Ishikawa (cell line): ENCODE measurements around the gene TMEM79.

Experiments
- CEBPB ChIP-seq: IDR thresholded peaks from 2 replicates; pipeline ENCODE4 v1.6.1; 2012
- CREB1 ChIP-seq: IDR thresholded peaks from 2 replicates; pipeline ENCODE4 v1.6.1; 2012; ENCODE audit warnings: low read depth
- EGR1 ChIP-seq: IDR thresholded peaks from 2 replicates; pipeline ENCODE4 v1.6.1; 2012
- EP300 ChIP-seq: IDR thresholded peaks from 2 replicates; pipeline ENCODE4 v1.6.1; 2012; ENCODE audit warnings: borderline replicate concordance
- FOXM1 ChIP-seq: IDR thresholded peaks from 2 replicates; pipeline ENCODE4 v1.6.1; 2012; ENCODE audit warnings: low read depth, borderline replicate concordance
- MAX ChIP-seq: IDR thresholded peaks from 2 replicates; pipeline ENCODE4 v1.6.1; 2012
- NFIC ChIP-seq: IDR thresholded peaks from 2 replicates; pipeline ENCODE4 v1.6.1; 2012
- RAD21 ChIP-seq: IDR thresholded peaks from 2 replicates; pipeline ENCODE4 v1.6.1; 2012; ENCODE audit warnings: low read depth
- REST ChIP-seq: IDR thresholded peaks from 2 replicates; pipeline ENCODE4 v1.6.1; 2012; ENCODE audit warnings: low read depth, mild to moderate bottlenecking
- TAF1 ChIP-seq: IDR thresholded peaks from 2 replicates; pipeline ENCODE4 v1.6.1; 2012; ENCODE audit warnings: low read depth, mild to moderate bottlenecking
- TCF12 ChIP-seq: IDR thresholded peaks from 2 replicates; pipeline ENCODE4 v1.6.1; 2012; ENCODE audit warnings: low read depth
- TEAD4 ChIP-seq: IDR thresholded peaks from 2 replicates; pipeline ENCODE4 v1.6.1; 2012
- USF1 ChIP-seq: IDR thresholded peaks from 2 replicates; pipeline ENCODE4 v1.6.1; 2012
- YY1 ChIP-seq: IDR thresholded peaks from 2 replicates; pipeline ENCODE4 v1.6.1; 2012; ENCODE audit warnings: low read depth
- ZBTB7A ChIP-seq: IDR thresholded peaks from 2 replicates; pipeline ENCODE4 v1.6.1; 2012; ENCODE audit warnings: low read depth

The TMEM79 gene

GRCh38 chr1:156262461-156263287 lies 21.5 kb upstream of the TMEM79 start:
- TF ChIP-seq TAF1 (no peak), ZBTB7A (no peak), TCF12 (no peak), FOXM1 (no peak), USF1 (no peak), EP300 (no peak), MAX (no peak), EGR1 (no peak)

- TF ChIP-seq YY1 (no peak), TEAD4 (no peak), USF1 (no peak), FOXM1 (no peak), TCF12 (no peak), CEBPB (no peak), RAD21 (no peak), CREB1 (no peak), NFIC (no peak), MAX (no peak)
Observed at GRCh38 chr1:156263288-156263655, 20.9 kb upstream of the TMEM79 start.

GRCh38 chr1:156266051-156266450 lies 18.1 kb upstream of the TMEM79 start:
- TF ChIP-seq NFIC (no peak), CREB1 (no peak), TEAD4 (no peak), FOXM1 (no peak), ZBTB7A (no peak), REST (no peak), RAD21 (no peak), TAF1 (no peak), YY1 (no peak)

GRCh38 chr1:156268336-156268735 lies 15.8 kb upstream of the TMEM79 start:
- no peak for TF ChIP-seq YY1
- TF ChIP-seq MAX, result no peak
- TF ChIP-seq TEAD4, result no peak
- TF ChIP-seq NFIC, result no peak

GRCh38 chr1:156270314-156270713 lies 13.8 kb upstream of the TMEM79 start:
- TF ChIP-seq REST, result no peak
- TF ChIP-seq TCF12, result no peak
- no peak for TF ChIP-seq TEAD4
- TF ChIP-seq EP300, result no peak
- TF ChIP-seq EGR1, result no peak
- no peak for TF ChIP-seq CEBPB
- no peak for TF ChIP-seq USF1
- TF ChIP-seq MAX, result no peak
- no peak for TF ChIP-seq NFIC
- no peak for TF ChIP-seq YY1
- no peak for TF ChIP-seq FOXM1
- no peak for TF ChIP-seq TAF1
